Memory B cell (primary cell): ENCODE results near the gene GATAD2B.
"Not testable (repeated sequence)": the region's sequence is repeated elsewhere in the genome, so short reads cannot be mapped to it uniquely, and the experiment has no call there.

Source experiments
- ATAC-seq: fragments of 150-1000 bp; cut with Tn5 transposase; 2 replicates; pipeline ENCODE4 v1.10.0; 2021; ENCODE audit warnings: low read depth, mild to moderate bottlenecking, moderate library complexity
- DNase-seq, 2 donors: peaks; one replicate each; pipeline ENCODE4 v3.0.0; 2022; ENCODE audit warnings: low spot score in 2 of 2
- H3K27ac Mint-ChIP-seq: one replicate; pipeline ENCODE4 v1.8.0; 2022; ENCODE audit warnings: mild to moderate bottlenecking, moderate library complexity, mixed read lengths
- H3K27me3 Mint-ChIP-seq: one replicate; pipeline ENCODE4 v1.8.0; 2022; ENCODE audit warnings: mixed read lengths
- H3K36me3 Mint-ChIP-seq: one replicate; pipeline ENCODE4 v1.8.0; 2022; ENCODE audit warnings: mild to moderate bottlenecking, mixed read lengths
- H3K4me1 Mint-ChIP-seq: one replicate; pipeline ENCODE4 v1.8.0; 2022; ENCODE audit warnings: mixed read lengths
- H3K4me3 Mint-ChIP-seq: one replicate; pipeline ENCODE4 v1.8.0; 2022; ENCODE audit warnings: mild to moderate bottlenecking, moderate library complexity, mixed read lengths
- H3K9me3 Mint-ChIP-seq: one replicate; pipeline ENCODE4 v1.8.0; 2022; ENCODE audit warnings: mixed read lengths

Gene GATAD2B

DNA sequence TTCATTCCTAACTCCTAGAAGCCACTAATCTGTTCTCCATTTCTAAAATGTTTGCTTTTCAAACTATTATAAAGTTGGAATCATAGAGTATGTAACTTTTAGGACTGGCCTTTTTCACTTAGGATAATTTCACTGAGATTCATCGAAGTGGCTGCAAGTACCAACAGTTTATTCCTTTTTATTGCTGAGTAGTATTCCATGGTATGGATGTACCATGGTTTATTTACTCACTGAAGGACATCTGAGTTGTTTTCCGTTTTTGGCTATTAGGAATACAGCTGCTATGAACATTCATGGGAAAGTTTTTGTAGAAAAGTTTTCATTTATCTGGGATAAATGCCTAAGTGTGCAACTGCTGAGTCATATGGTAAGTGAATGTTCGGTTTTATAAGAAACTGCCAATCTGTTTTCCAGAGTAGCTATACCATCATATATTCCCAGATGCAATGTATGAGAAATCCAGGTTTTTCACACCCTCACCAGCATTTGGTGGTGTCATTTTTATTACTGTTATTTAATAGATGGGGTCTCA, 81.2 kb downstream of the GATAD2B start:
- Mint-ChIP-seq H3K9me3 (peaks cover 2% of the 10 kb centered on the region), H3K36me3 (peaks cover 6% of the 10 kb centered on the region), H3K27ac (peak overlapping the region; percentile 31), H3K27me3 (no peaks in the 10 kb centered on the region), H3K4me3 (no peak overlapping the region), H3K4me1 (peaks cover 26% of the 10 kb centered on the region)
- DNase-seq (no peak), ATAC-seq (no peak)

DNA sequence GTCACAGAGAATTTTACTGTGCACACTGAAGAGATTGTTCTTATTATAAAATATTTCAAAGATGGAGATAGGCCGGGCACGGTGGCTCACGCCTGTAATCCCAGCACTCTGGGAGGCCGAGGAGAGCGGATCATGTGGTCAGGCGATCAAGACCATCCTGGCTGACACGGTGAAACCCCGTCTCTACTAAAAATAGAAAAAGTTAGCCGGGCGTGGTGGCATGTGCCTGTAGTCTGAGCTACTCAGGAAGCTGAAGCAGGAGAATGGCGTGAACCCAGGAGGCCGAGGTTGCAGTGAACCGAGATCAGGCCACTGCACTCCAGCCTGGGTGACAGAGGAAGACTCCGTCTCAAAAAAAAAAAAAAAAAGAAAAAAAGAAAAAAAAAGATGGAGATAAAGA, 82.0 kb downstream of the GATAD2B start:
- not testable (repeated sequence) for DNase-seq, H3K9me3 Mint-ChIP-seq, H3K27ac Mint-ChIP-seq, H3K27me3 Mint-ChIP-seq, H3K36me3 Mint-ChIP-seq
- peak; percentile 23 for ATAC-seq
- Mint-ChIP-seq H3K4me1 (peaks cover 26% of the 10 kb centered on the region), H3K4me3 (peak overlapping the region; percentile 57)

DNA sequence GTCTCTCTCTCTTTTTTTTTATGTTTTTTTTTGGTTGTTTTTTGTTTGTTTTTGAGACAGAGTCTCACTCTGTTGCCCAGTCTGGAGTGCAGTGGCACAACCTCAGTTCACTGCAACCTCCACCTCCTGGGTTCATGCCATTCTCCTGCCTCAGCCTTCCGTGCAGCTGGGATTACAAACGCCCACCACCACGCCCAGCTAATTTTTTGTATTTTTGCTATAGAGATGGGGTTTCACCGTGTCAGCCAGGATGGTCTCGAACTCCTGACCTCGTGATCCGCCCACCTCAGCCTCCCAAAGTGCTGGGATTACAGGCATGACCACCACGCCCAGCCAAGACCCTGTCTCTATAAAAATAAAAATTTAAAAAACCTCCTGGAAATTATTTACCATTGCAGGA, 88.8 kb downstream of the GATAD2B start:
- H3K36me3 Mint-ChIP-seq, DNase-seq, H3K4me3 Mint-ChIP-seq, H3K27ac Mint-ChIP-seq, H3K9me3 Mint-ChIP-seq, H3K4me1 Mint-ChIP-seq, ATAC-seq, H3K27me3 Mint-ChIP-seq: not testable (repeated sequence)

DNA sequence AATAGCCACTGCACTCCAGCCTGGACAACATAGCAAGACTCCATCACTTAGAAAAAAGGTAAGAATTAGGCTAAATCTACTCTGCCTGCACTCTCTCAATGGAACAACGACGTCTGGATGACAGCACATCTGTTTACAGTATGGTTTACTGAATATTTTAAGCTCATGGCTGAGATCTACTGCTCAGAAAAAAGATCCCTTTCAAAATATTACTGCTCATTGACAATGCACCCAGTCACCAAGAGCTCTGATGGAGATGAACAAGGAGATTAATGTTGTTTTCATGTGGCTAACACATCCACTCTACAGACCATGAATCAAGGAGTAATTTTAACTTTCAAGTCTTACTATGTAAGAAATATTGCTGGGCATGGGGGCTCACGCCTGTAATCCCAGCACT, 89.6 kb downstream of the GATAD2B start:
- no peak for ATAC-seq
- Mint-ChIP-seq H3K4me1 (peaks cover 6% of the 10 kb centered on the region), H3K36me3 (peaks cover 3% of the 10 kb centered on the region), H3K27me3 (no peaks in the 10 kb centered on the region), H3K27ac (no peak overlapping the region), H3K9me3 (no peaks in the 10 kb centered on the region), H3K4me3 (no peak overlapping the region)
- no peak for DNase-seq

DNA sequence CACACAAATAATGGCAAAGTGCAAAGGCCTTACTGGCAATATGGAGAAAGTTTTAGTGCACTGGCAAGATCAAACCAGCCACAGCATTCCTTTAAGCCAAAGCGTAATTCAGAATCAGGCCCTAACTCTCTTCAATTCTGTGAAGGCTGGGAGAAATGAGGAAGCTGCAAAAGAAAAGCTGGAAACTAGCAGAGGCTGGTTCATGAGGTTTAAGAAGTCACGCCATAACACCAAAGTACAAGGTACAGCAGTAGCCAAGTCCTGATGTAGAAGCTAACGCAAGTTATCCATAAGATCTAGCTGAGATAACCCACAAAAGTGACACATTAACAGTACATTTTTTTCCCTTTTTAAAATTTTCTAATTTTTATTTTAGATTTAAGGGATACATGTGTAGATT, 90.5 kb downstream of the GATAD2B start:
- Mint-ChIP-seq H3K4me3 (no peak overlapping the region), H3K36me3 (peaks cover 8% of the 10 kb centered on the region), H3K9me3 (no peaks in the 10 kb centered on the region), H3K27me3 (no peaks in the 10 kb centered on the region), H3K27ac (no peak overlapping the region), H3K4me1 (peaks cover 2% of the 10 kb centered on the region)
- ATAC-seq (no peak), DNase-seq (no peak)

DNA sequence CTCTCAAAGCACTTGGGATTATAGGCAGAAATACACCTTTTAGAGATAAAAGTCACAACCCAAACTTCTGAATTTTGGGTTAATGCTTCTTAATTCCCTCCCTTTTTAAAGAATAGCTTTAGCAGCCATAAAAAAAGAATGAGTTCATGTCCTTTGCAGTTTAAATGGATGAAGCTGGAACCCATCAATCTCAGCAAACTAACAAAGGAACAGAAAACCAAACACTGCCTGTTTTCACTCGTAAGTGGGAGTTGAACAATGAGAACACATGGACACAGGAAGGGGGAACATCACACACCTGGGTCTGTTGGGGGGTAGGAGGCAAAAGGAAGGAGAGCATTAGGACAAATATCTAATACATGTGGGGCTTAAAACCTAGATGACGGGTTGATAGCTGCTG, 91.7 kb downstream of the GATAD2B start:
- Mint-ChIP-seq H3K27me3 (no peaks in the 10 kb centered on the region), H3K4me3 (no peak overlapping the region), H3K27ac (no peak overlapping the region), H3K4me1 (peaks cover 2% of the 10 kb centered on the region), H3K9me3 (no peaks in the 10 kb centered on the region), H3K36me3 (peaks cover 8% of the 10 kb centered on the region)
- DNase-seq, result no peak
- no peak for ATAC-seq

DNA sequence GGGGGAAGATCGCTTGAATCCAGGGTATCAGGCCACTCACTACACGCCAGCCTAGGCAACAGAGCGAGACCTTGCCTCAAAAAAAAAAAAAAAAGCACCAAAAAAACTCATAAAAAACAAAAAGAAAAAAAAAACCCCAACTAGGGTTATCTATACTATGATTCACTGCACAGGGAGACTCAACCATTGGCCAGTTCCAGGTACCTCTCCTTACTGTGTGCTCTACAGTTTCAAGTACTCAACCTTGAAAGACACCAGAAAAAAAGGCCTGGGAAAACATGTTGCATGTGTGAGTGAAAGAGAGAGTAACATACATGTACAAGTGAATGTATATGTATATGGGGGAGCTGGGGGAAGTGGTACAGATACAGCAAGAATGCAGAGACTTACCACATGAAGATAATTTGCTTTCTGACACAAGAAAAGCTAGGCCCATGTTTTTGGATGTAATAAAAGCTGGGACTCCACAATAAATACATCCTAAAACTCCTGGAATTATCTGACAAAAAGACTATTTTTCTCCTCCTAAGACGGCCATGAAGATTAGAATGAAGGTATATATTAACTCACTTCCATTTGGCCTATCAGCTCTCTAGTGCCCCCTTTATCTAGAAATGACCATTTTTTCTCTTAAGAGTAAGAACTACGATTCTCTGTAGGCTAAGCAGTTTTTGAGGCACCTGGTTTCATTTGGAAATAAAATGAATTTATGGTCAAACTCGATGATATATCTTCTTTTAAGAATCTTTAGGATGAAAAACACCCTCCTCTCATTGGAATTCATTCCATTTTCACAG, 95.4 kb downstream of the GATAD2B start:
- Mint-ChIP-seq H3K4me1 (peaks cover 5% of the 10 kb centered on the region), H3K27me3 (no peaks in the 10 kb centered on the region), H3K4me3 (no peak overlapping the region), H3K27ac (peak overlapping the region; percentile 14), H3K9me3 (no peaks in the 10 kb centered on the region), H3K36me3 (peaks cover 11% of the 10 kb centered on the region)
- ATAC-seq (no peak), DNase-seq (no peak)

DNA sequence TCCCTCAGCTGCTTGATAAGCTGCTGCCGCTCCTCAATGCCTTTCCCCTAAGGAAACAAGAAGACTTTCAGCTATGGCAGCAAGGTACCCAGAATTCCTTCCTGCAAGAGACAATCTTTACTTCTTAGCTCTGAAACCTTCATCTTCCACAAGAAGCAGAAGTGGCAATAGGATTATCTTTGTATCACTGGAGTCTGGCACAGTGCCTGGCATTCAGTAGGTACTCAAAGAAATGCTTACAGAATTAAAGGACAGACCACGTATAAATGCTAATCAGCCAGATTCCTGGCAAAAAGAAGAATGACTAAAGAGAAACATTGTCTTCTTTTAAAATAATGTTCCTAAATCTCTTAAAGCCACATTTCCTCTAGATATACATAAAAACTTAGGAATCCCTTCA, 103.9 kb downstream of the GATAD2B start:
- Mint-ChIP-seq H3K4me1 (no peaks in the 10 kb centered on the region), H3K27me3 (no peaks in the 10 kb centered on the region), H3K36me3 (peaks cover 24% of the 10 kb centered on the region), H3K4me3 (no peak overlapping the region), H3K27ac (no peak overlapping the region), H3K9me3 (no peaks in the 10 kb centered on the region)
- ATAC-seq, result no peak
- no peak for DNase-seq

DNA sequence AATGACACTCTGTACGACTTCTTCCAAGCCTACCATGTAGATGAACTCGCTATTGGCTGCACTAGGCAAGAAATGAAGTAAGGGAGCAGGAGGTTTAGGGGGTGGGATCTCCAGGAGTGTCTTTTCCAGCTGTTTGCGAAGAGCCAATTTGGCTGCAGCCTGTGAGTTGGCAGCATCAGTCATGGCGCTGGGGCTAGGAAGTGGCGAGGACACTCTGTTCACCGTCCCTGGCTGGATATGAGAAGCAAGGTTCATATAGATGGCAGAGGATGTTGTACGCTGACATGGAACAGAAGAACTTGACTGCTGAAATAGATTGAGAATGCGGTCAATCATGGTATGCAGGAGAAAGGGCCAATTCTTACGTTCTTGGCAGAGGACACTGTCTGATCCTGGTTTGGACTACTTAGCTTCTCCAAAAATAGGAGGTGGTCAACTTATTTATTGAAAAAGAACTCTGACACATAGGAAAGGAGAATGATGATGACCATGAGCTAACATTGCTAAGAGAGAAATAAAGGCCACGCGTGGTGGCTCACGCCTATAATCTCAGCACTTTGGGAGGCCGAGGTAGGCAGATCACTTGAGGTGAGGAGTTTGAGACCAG, 106.4 kb downstream of the GATAD2B start:
- Mint-ChIP-seq H3K27ac (no peak overlapping the region), H3K4me1 (no peaks in the 10 kb centered on the region), H3K27me3 (no peaks in the 10 kb centered on the region), H3K9me3 (no peaks in the 10 kb centered on the region), H3K36me3 (peaks cover 33% of the 10 kb centered on the region), H3K4me3 (no peak overlapping the region)
- DNase-seq (no peak), ATAC-seq (no peak)

DNA sequence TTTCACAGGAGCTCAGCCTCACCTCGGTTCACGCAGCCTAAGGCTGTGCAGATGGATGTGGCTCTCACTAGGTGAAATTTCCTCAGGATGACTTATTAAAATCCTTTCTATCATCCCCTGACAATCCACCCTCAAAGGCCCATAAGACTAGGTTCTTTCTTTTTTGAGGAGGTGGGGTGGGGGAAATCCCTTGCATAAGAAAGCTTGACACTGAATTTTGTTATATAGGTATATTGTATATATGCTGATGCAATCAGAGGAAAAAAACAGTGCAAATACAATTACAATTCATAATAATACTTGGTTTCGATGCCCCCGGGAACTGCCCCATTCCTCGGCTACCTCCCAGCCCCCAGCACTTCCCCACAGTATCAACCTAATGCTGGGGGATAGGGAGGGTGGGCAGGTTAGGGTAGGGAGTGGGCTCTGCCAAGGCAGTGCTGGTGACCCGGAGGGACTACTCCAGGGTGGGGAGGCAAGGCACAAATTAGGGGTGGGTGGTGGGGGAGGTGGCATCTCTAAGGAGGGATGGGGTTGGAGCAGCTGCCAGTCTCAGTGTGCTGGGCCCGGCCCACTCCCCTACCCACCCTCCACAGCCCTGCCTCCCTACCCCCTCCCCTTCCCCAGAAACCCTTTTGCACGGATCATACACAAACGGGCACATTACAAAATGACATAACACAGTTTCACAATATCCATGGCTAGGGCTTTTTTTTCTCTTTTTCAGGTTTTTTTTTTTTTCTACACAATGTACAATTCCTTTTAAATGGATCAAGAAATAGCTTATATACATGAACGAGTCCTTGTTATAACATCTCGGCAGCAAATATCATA, 116.7 kb downstream of the GATAD2B start:
- Mint-ChIP-seq H3K4me1 (peaks cover 15% of the 10 kb centered on the region), H3K4me3 (no peak overlapping the region), H3K27ac (peak overlapping the region; percentile 92), H3K27me3 (no peaks in the 10 kb centered on the region), H3K9me3 (no peaks in the 10 kb centered on the region), H3K36me3 (peaks cover 20% of the 10 kb centered on the region)
- ATAC-seq (peak; percentile 4), DNase-seq (no peak)

DNA sequence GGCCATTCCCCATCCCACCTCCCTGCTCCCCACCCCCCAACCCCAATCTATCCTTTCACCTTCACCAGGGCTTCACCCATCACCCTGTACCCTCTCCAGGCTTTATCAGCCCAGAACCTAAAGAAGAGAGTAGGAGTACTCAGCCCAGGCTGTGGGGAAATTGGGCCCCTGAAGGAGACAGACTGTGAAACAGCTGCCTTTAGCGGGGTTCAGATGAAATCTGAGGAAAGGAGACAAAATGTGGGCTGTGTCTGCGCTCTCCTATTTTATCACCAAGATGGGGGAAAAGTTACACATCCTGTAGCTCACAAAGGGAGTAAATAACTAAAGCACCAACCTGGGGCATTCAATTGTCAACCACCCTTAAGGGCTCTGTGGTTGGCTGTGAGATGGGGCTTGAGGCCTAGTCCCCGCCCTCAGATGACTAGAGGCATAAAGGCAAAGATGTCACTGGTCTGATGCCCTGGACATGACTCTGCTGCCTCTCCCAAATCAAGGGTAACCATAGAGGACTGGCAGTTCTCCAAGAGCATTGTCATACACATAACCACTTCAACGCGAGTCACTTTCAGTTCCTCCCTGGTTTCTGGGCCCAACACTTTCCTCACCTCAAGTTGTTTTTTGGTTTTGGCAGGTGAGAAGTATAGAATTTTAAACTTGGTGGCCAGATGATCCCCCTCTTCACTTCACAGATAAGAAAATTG, 117.6 kb downstream of the GATAD2B start:
- peaks cover 15% of the 10 kb centered on the region for H3K4me1 Mint-ChIP-seq
- DNase-seq (peak; percentile 58 to 78), ATAC-seq (peak; percentile 98)
- peak overlapping the region; percentile 92 for H3K27ac Mint-ChIP-seq
- no peaks in the 10 kb centered on the region for H3K27me3 Mint-ChIP-seq
- H3K36me3 Mint-ChIP-seq, result peaks cover 18% of the 10 kb centered on the region
- H3K4me3 Mint-ChIP-seq, result peak overlapping the region; percentile 48
- H3K9me3 Mint-ChIP-seq, result no peaks in the 10 kb centered on the region

DNA sequence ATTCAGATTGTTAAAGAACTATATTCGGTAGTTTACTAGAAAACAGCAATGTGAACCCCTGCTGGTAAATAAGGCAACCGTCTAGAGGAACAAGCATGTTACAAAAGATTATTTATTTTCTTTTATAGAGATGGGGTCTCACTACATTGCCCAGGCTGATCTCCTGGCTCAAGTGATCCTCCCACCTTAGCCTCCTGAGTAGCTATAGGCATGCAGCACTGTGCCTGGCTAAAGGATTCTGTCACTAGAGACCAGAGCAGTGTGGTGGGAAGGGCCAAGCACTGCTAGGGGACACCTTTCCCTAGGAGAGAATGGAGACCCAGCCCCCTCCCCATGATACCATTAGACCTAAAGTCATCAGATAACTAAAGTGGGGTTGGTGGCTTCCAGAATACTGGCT, 118.7 kb downstream of the GATAD2B start:
- no peak for DNase-seq
- H3K27ac Mint-ChIP-seq, result peak overlapping the region; percentile 90
- no peak for ATAC-seq
- no peak overlapping the region for H3K4me3 Mint-ChIP-seq
- H3K27me3 Mint-ChIP-seq, result no peaks in the 10 kb centered on the region
- H3K4me1 Mint-ChIP-seq, result peaks cover 15% of the 10 kb centered on the region
- no peaks in the 10 kb centered on the region for H3K9me3 Mint-ChIP-seq
- H3K36me3 Mint-ChIP-seq, result peaks cover 10% of the 10 kb centered on the region

DNA sequence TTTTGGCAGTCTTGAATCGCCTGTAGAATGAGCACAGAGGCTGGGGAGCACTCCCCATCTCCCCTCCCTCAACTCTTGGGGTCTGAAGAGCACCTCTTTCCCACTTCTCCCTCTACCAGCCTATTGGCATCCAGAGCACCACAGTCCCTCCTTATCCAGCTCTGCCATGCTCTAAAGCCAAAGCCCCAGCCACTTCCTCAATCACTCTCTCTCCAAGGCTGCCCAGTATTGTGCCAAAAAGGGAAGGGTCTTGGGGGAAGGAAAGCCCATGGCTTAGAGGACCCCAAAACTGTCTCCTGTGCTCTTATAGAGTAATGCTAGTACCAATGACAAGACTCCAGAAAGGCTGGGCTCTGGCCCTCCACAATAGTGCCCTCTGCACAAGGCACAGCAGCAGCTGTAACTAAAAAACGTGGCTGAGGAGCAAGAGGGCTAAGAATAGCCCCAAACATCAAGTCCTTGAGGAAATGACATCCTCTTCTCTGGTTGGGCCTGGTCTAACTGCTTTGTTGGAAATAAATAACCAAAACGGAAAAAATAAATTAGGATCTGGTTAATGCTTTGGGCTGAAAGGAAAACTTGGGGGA, 119.2 kb downstream of the GATAD2B start:
- ATAC-seq (no peak), DNase-seq (no peak)
- no peak overlapping the region for H3K4me3 Mint-ChIP-seq

More for the DNA sequence above, 119.2 kb downstream of the GATAD2B start:
- H3K27me3 Mint-ChIP-seq, result no peaks in the 10 kb centered on the region
- H3K4me1 Mint-ChIP-seq, result peaks cover 17% of the 10 kb centered on the region
- H3K27ac Mint-ChIP-seq, result peak overlapping the region; percentile 90
- H3K9me3 Mint-ChIP-seq, result no peaks in the 10 kb centered on the region
- H3K36me3 Mint-ChIP-seq, result peaks cover 8% of the 10 kb centered on the region
